Fibroblast of skin of right quadriceps (primary cell): Measurements from ENCODE around the gene ZNF804A.

Experiments
- DNase-seq: peaks from one replicate; pipeline ENCODE4 v3.0.0-alpha.2; 2013

The ZNF804A gene

GRCh38 chr2:184971546-184972068, 373.3 kb downstream of the ZNF804A start:
- no peak for DNase-seq
